T-cell (primary cell): ENCODE results near the gene HIC2. TPM values are rescaled to one million over a fixed set of nuclear protein-coding genes. Genes with fewer than 3 reads are reported as not detected.
"Not testable (repeated sequence)": the region's sequence is repeated elsewhere in the genome, so short reads cannot be mapped to it uniquely, and the experiment has no call there.

Source experiments
- ATAC-seq, 4 experiments: fragments of 200-7000 bp in 3 of 4; fragments of 150-1000 bp in 1 of 4; cut with Tn5 transposase; replicated peaks in 1 of 4; 1 replicate in 3 of 4; 2 replicates in 1 of 4; pipeline ENCODE4 v1.10.0; 2021; ENCODE audit warnings: moderate library complexity in 3 of 4, mild to moderate bottlenecking in 2 of 4, moderate number of reproducible peaks in 1 of 4
- CTCF ChIA-PET, 2 donors: fragments of 300-600 bp; sonication (Branson Sonifier 250); formaldehyde crosslinking; loops; one replicate each; lab custom pipeline; 2022; ENCODE audit warnings: antibody characterized with exemption in 2 of 2; lab: Charles Lee
- POLR2A ChIA-PET, 2 donors: fragments of 300-600 bp; sonication (Branson Sonifier 250); formaldehyde crosslinking; loops; one replicate each; lab custom pipeline; 2022; ENCODE audit warnings: antibody characterized with exemption in 2 of 2; lab: Charles Lee
- DNase-seq, 35 experiments: peaks; one replicate each; pipeline versions ENCODE4 v3.0.0 to v3.0.0-alpha.2; 2013 to 2023
- H3K27ac ChIP-seq: one replicate; pipeline ENCODE4 v1.5.1; 2013; ENCODE audit warnings: low read length
- H3K27me3 ChIP-seq, 2 experiments: replicated peaks in 1 of 2; 1 replicate in 1 of 2; 2 replicates in 1 of 2; pipeline versions ENCODE4 v1.6.1 to v1.7.0; 2013; ENCODE audit warnings: low read length in 1 of 2, mixed read lengths in 1 of 2; ENCODE audit not compliant: control insufficient read depth in 2 of 2, insufficient read depth in 2 of 2; ENCODE audit errors: extremely low read depth in 1 of 2
- H3K36me3 ChIP-seq, 2 donors: 1 replicate in 1 of 2; 2 replicates in 1 of 2; pipeline versions ENCODE4 v1.6.1 to v1.7.0; 2013; ENCODE audit warnings: low read length in 1 of 2; ENCODE audit not compliant: control insufficient read depth in 2 of 2, insufficient read depth in 1 of 2; ENCODE audit errors: extremely low read depth in 1 of 2
- H3K4me1 ChIP-seq, 2 experiments: 1 replicate in 1 of 2; 2 replicates in 1 of 2; pipeline versions ENCODE4 v1.6.1 to v1.7.0; 2013; ENCODE audit warnings: low read length in 2 of 2, mixed read lengths in 1 of 2; ENCODE audit not compliant: insufficient read depth in 2 of 2, control insufficient read depth in 1 of 2; ENCODE audit errors: extremely low read depth in 1 of 2
- H3K4me3 ChIP-seq, 2 donors: 1 replicate in 1 of 2; 2 replicates in 1 of 2; pipeline versions ENCODE4 v1.5.1 to v1.7.0; 2013; ENCODE audit warnings: mild to moderate bottlenecking in 2 of 2, low read length in 1 of 2, moderate library complexity in 1 of 2; ENCODE audit not compliant: control insufficient read depth in 1 of 2; ENCODE audit errors: extremely low read depth in 1 of 2
- H3K9me3 ChIP-seq: 2 replicates; pipeline ENCODE4 v1.7.0; 2013
- H3K27ac Mint-ChIP-seq, 2 donors: one replicate each; pipeline ENCODE4 v1.8.0; 2020 to 2021; ENCODE audit warnings: mild to moderate bottlenecking in 2 of 2, mixed read lengths in 2 of 2
- H3K27me3 Mint-ChIP-seq, 2 donors: one replicate each; pipeline ENCODE4 v1.8.0; 2021 to 2022; ENCODE audit warnings: mixed read lengths in 2 of 2
- H3K36me3 Mint-ChIP-seq: one replicate; pipeline ENCODE4 v1.8.0; 2021; ENCODE audit warnings: mixed read lengths
- H3K4me1 Mint-ChIP-seq, 3 donors: one replicate each; pipeline ENCODE4 v1.8.0; 2020 to 2022; ENCODE audit warnings: mixed read lengths in 3 of 3, mild to moderate bottlenecking in 1 of 3
- H3K4me3 Mint-ChIP-seq, 3 donors: one replicate each; pipeline ENCODE4 v1.8.0; 2020 to 2022; ENCODE audit warnings: mild to moderate bottlenecking in 3 of 3, mixed read lengths in 3 of 3, moderate library complexity in 3 of 3
- H3K9me3 Mint-ChIP-seq, 3 donors: one replicate each; pipeline ENCODE4 v1.8.0; 2020 to 2022; ENCODE audit warnings: mixed read lengths in 3 of 3
- WGBS: methylation state at CpG from one replicate; pipeline ENCODE4 v1.1.5; 2013; ENCODE audit warnings: missing lambda C conversion rate; ENCODE audit not compliant: insufficient coverage; 5-methylcytosine and 5-hydroxymethylcytosine counted together
- total RNA-seq, 35 experiments: library from RNA in 6 of 35; stranded (reverse) in 6 of 35; fragments of 120-200 nt in 1 of 35; gene quantifications; one replicate each; pipeline versions ENCODE4 v1.2.1 to v1.2.4 and lab custom pipeline; 2013 to 2026

Gene HIC2
- total RNA-seq, 5 donors from 2014 or later (not counting 1 experiment from before 2014, with no cell fraction given) = 8.8 to 12.1 (median 10.0) TPM

GRCh38 chr22:21434378-21435233 is 17.4 kb downstream of the HIC2 start:
- H3K36me3 ChIP-seq, H3K4me1 Mint-ChIP-seq, DNase-seq, H3K27me3 Mint-ChIP-seq, H3K4me1 ChIP-seq, H3K27ac Mint-ChIP-seq, H3K36me3 Mint-ChIP-seq, H3K27ac ChIP-seq, H3K4me3 Mint-ChIP-seq, H3K4me3 ChIP-seq, CTCF ChIA-PET, H3K9me3 ChIP-seq, POLR2A ChIA-PET, H3K9me3 Mint-ChIP-seq, H3K27me3 ChIP-seq: not testable (repeated sequence)
- no CpG with 5 or more reads among the region's 15 CpGs for WGBS
- ATAC-seq = peak; percentile 80 to 92 (median 87)

GRCh38 chr22:21435998-21436810 is 19.0 kb downstream of the HIC2 start:
- POLR2A ChIA-PET, CTCF ChIA-PET, H3K36me3 ChIP-seq, H3K27me3 ChIP-seq, ATAC-seq, H3K36me3 Mint-ChIP-seq, H3K27ac ChIP-seq, H3K27me3 Mint-ChIP-seq, H3K4me3 Mint-ChIP-seq, H3K9me3 Mint-ChIP-seq, H3K27ac Mint-ChIP-seq, H3K4me1 Mint-ChIP-seq, H3K4me1 ChIP-seq, H3K4me3 ChIP-seq, H3K9me3 ChIP-seq: not testable (repeated sequence)
- DNase-seq = peak in 2 of 35 experiments; percentile 1 to 2
- WGBS = no CpG with 5 or more reads among the region's 12 CpGs

- POLR2A ChIA-PET, H3K36me3 Mint-ChIP-seq, H3K36me3 ChIP-seq, H3K9me3 ChIP-seq, H3K4me1 Mint-ChIP-seq, H3K27ac ChIP-seq, H3K4me1 ChIP-seq, CTCF ChIA-PET, H3K4me3 Mint-ChIP-seq, H3K4me3 ChIP-seq, DNase-seq, H3K9me3 Mint-ChIP-seq, ATAC-seq, H3K27me3 ChIP-seq, H3K27me3 Mint-ChIP-seq, H3K27ac Mint-ChIP-seq: not testable (repeated sequence)
- WGBS = no CpG with 5 or more reads among the region's 6 CpGs
Measured at GRCh38 chr22:21438013-21438412, 20.8 kb downstream of the HIC2 start.

- H3K4me1 ChIP-seq, H3K4me3 ChIP-seq, H3K27me3 Mint-ChIP-seq, H3K36me3 Mint-ChIP-seq, H3K4me3 Mint-ChIP-seq, CTCF ChIA-PET, POLR2A ChIA-PET, H3K9me3 Mint-ChIP-seq, DNase-seq, H3K27ac ChIP-seq, H3K27ac Mint-ChIP-seq, H3K9me3 ChIP-seq, ATAC-seq, H3K27me3 ChIP-seq, H3K4me1 Mint-ChIP-seq: not testable (repeated sequence)
- WGBS = no CpG with 5 or more reads among the region's 10 CpGs
- H3K36me3 ChIP-seq = peaks cover 6 to 17% of the 10 kb centered on the region in 2 donors
Measured at GRCh38 chr22:21440018-21440636, 23.0 kb downstream of the HIC2 start.

- peak in 1 of 4 experiments; percentile 28 for ATAC-seq
- CTCF ChIA-PET, H3K4me1 Mint-ChIP-seq, H3K27me3 ChIP-seq, H3K36me3 Mint-ChIP-seq, H3K27me3 Mint-ChIP-seq, H3K4me1 ChIP-seq, H3K27ac ChIP-seq, H3K4me3 Mint-ChIP-seq, H3K4me3 ChIP-seq, H3K9me3 ChIP-seq, POLR2A ChIA-PET, DNase-seq, H3K9me3 Mint-ChIP-seq, H3K27ac Mint-ChIP-seq: not testable (repeated sequence)
- no CpG with 5 or more reads among the region's 16 CpGs for WGBS
- peaks cover 10 to 17% of the 10 kb centered on the region in 2 donors for H3K36me3 ChIP-seq
Measured at GRCh38 chr22:21440676-21441075, 23.5 kb downstream of the HIC2 start.

- H3K9me3 Mint-ChIP-seq, POLR2A ChIA-PET, H3K27ac Mint-ChIP-seq, H3K27ac ChIP-seq, H3K36me3 Mint-ChIP-seq, H3K4me3 ChIP-seq, H3K9me3 ChIP-seq, H3K4me1 ChIP-seq, H3K27me3 Mint-ChIP-seq, CTCF ChIA-PET, H3K27me3 ChIP-seq, H3K4me3 Mint-ChIP-seq, H3K4me1 Mint-ChIP-seq: not testable (repeated sequence)
- DNase-seq = peak in 1 of 35 experiments; percentile 13
- peaks cover 14 to 19% of the 10 kb centered on the region in 2 donors for H3K36me3 ChIP-seq
- peak in 1 of 4 experiments; percentile 23 for ATAC-seq
- no CpG with 5 or more reads among the region's 6 CpGs for WGBS
Measured at GRCh38 chr22:21441170-21441569, 24.0 kb downstream of the HIC2 start.
